HG02943 (cell line): ENCODE measurements around the gene SEC16A.
A peak's percentile ranks its signal among the peaks of the same experiment; 100 is the strongest.
"Not testable (repeated sequence)": the region's sequence is repeated elsewhere in the genome, so short reads cannot be mapped to it uniquely, and the experiment has no call there.

Source experiments
- ATAC-seq: cut with Tn5 transposase; IDR thresholded peaks from one replicate; pipeline ENCODE4 v1.9.1; 2021; ENCODE audit warnings: mild to moderate bottlenecking, low read depth, moderate library complexity; ENCODE audit not compliant: unreplicated experiment

SEC16A gene

GRCh38 chr9:136429683-136430491, 53.0 kb downstream of the SEC16A start:
- ATAC-seq, result no peak

GRCh38 chr9:136429075-136429628, 53.7 kb downstream of the SEC16A start:
- ATAC-seq, result no peak

- ATAC-seq, result no peak
These were observed 56.1 kb downstream of the SEC16A start for GRCh38 chr9:136426787-136427186.

- ATAC-seq, result not testable (repeated sequence)
These were observed 57.5 kb downstream of the SEC16A start for GRCh38 chr9:136425367-136425766.

GRCh38 chr9:136424750-136425362, 58.0 kb downstream of the SEC16A start:
- ATAC-seq, result no peak

GRCh38 chr9:136423432-136424146, 59.3 kb downstream of the SEC16A start:
- ATAC-seq, result no peak

- no peak for ATAC-seq
These were observed 60.0 kb downstream of the SEC16A start for GRCh38 chr9:136422876-136423275.

- no peak for ATAC-seq
These were observed 61.0 kb downstream of the SEC16A start for GRCh38 chr9:136421791-136422190.

- ATAC-seq, result no peak
These were observed 63.8 kb downstream of the SEC16A start for GRCh38 chr9:136419092-136419420.

GRCh38 chr9:136418182-136419091, 64.4 kb downstream of the SEC16A start:
- ATAC-seq, result no peak

GRCh38 chr9:136416914-136417313, 65.9 kb downstream of the SEC16A start:
- no peak for ATAC-seq

GRCh38 chr9:136416427-136416826, 66.4 kb downstream of the SEC16A start:
- ATAC-seq, result no peak

- no peak for ATAC-seq
These were observed 69.9 kb downstream of the SEC16A start for GRCh38 chr9:136412962-136413361.

GRCh38 chr9:136411378-136411777, 71.5 kb downstream of the SEC16A start:
- no peak for ATAC-seq

GRCh38 chr9:136410500-136411287, 72.1 kb downstream of the SEC16A start, which contains the start of the genes ENTR1 and PMPCA:
TSS of gene ENTR1 (minus strand) at chr9:136410614. CDS start at chr9:136410397, 217 bp downstream.
TSS of gene PMPCA (plus strand) at chr9:136410658. CDS start at chr9:136410669, 11 bp downstream.
- peak; percentile 62 for ATAC-seq

- ATAC-seq, result no peak
These were observed 73.0 kb downstream of the SEC16A start for GRCh38 chr9:136409557-136410455.

GRCh38 chr9:136407911-136408310, 74.9 kb downstream of the SEC16A start:
- ATAC-seq, result no peak

- not testable (repeated sequence) for ATAC-seq
These were observed 75.8 kb downstream of the SEC16A start for GRCh38 chr9:136407061-136407460.
